GM12865 (cell line): Measurements from ENCODE around the gene RPL13.

Experiments used
- DNase-seq: peaks from one replicate; pipeline ENCODE4 v3.0.0; 2010; ENCODE audit warnings: low read depth
- H3K4me3 ChIP-seq: 2 replicates; pipeline ENCODE4 v1.5.1; 2011; ENCODE audit warnings: mild to moderate bottlenecking, low read depth, low read length, control low read depth
- CTCF ChIP-seq: IDR thresholded peaks from 2 replicates; pipeline ENCODE4 v1.5.1; 2011; ENCODE audit warnings: low read length, control low read depth, low read depth, inconsistent platforms; ENCODE audit not compliant: insufficient read depth; ENCODE audit errors: missing control alignments

The RPL13 gene

GRCh38 chr16:89602952-89603590 is 42.6 kb downstream of the RPL13 start:
- no peak for DNase-seq
- no peak overlapping the region for H3K4me3 ChIP-seq
- TF ChIP-seq CTCF: no peak

- no peak for TF ChIP-seq CTCF
- DNase-seq: no peak
- H3K4me3 ChIP-seq: no peak overlapping the region
These were observed 44.3 kb downstream of the RPL13 start for GRCh38 chr16:89604764-89605163.

GRCh38 chr16:89605186-89605970 is 44.9 kb downstream of the RPL13 start:
- no peak for DNase-seq
- no peak for TF ChIP-seq CTCF
- no peak overlapping the region for H3K4me3 ChIP-seq

- no peak for TF ChIP-seq CTCF
- no peak overlapping the region for H3K4me3 ChIP-seq
- no peak for DNase-seq
These were observed 45.5 kb downstream of the RPL13 start for GRCh38 chr16:89606006-89606405.

GRCh38 chr16:89607453-89607852 is 47.0 kb downstream of the RPL13 start:
- no peak for DNase-seq
- TF ChIP-seq CTCF: no peak
- H3K4me3 ChIP-seq: no peak overlapping the region

GRCh38 chr16:89607937-89608740 is 47.7 kb downstream of the RPL13 start:
- H3K4me3 ChIP-seq: no peak overlapping the region
- no peak for TF ChIP-seq CTCF
- no peak for DNase-seq
